Osteocyte (in vitro differentiated cells): ENCODE data around the gene DOLK. TPM values are rescaled to one million over a fixed set of nuclear protein-coding genes. Genes with fewer than 3 reads are reported as not detected.
A peak's percentile ranks its signal among the peaks of the same experiment; 100 is the strongest.

Experiments
- DNase-seq: peaks from one replicate; pipeline ENCODE4 v3.0.0; 2021; ENCODE audit warnings: mixed read lengths; ENCODE audit not compliant: unreplicated experiment; ENCODE audit errors: extremely low spot score
- H3K27ac Mint-ChIP-seq: one replicate; pipeline ENCODE4 v1.8.0; 2021; ENCODE audit warnings: mild to moderate bottlenecking, mixed read lengths; ENCODE audit not compliant: unreplicated experiment
- H3K27me3 Mint-ChIP-seq: one replicate; pipeline ENCODE4 v1.8.0; 2021; ENCODE audit warnings: mixed read lengths; ENCODE audit not compliant: unreplicated experiment
- H3K36me3 Mint-ChIP-seq: one replicate; pipeline ENCODE4 v1.8.0; 2021; ENCODE audit warnings: mixed read lengths; ENCODE audit not compliant: unreplicated experiment
- H3K4me1 Mint-ChIP-seq: one replicate; pipeline ENCODE4 v1.8.0; 2021; ENCODE audit warnings: mixed read lengths; ENCODE audit not compliant: unreplicated experiment
- H3K4me3 Mint-ChIP-seq: one replicate; pipeline ENCODE4 v1.8.0; 2021; ENCODE audit warnings: mild to moderate bottlenecking, moderate library complexity, mixed read lengths; ENCODE audit not compliant: unreplicated experiment
- H3K9me3 Mint-ChIP-seq: one replicate; pipeline ENCODE4 v1.8.0; 2021; ENCODE audit warnings: mixed read lengths; ENCODE audit not compliant: unreplicated experiment
- total RNA-seq: library from RNA; stranded (reverse); gene quantifications from 2 replicates; pipeline ENCODE4 v1.2.1, GENCODE V29; 2021
- TF ChIP-seq, protein P1 (sequence below): fragments of 200-600 bp; sonication (generic); IDR thresholded peaks from 2 replicates; pipeline ENCODE4 v1.5.0; 2021; ENCODE audit warnings: antibody characterized with exemption, mild to moderate bottlenecking, moderate library complexity

DOLK gene
- total RNA-seq, 1 donor from 2014 or later, result 27.4 TPM

- Mint-ChIP-seq H3K27ac (no peak overlapping the region), H3K9me3 (no peaks in the 10 kb centered on the region), H3K27me3 (no peaks in the 10 kb centered on the region), H3K4me1 (peaks cover 31% of the 10 kb centered on the region), H3K4me3 (no peak overlapping the region), H3K36me3 (peaks cover 16% of the 10 kb centered on the region)
- TF ChIP-seq, protein P1, sequence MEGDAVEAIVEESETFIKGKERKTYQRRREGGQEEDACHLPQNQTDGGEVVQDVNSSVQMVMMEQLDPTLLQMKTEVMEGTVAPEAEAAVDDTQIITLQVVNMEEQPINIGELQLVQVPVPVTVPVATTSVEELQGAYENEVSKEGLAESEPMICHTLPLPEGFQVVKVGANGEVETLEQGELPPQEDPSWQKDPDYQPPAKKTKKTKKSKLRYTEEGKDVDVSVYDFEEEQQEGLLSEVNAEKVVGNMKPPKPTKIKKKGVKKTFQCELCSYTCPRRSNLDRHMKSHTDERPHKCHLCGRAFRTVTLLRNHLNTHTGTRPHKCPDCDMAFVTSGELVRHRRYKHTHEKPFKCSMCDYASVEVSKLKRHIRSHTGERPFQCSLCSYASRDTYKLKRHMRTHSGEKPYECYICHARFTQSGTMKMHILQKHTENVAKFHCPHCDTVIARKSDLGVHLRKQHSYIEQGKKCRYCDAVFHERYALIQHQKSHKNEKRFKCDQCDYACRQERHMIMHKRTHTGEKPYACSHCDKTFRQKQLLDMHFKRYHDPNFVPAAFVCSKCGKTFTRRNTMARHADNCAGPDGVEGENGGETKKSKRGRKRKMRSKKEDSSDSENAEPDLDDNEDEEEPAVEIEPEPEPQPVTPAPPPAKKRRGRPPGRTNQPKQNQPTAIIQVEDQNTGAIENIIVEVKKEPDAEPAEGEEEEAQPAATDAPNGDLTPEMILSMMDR, result no peak
- DNase-seq, result no peak
Measured at GRCh38 chr9:128919402-128920089, 27.9 kb downstream of the DOLK start.

DNA sequence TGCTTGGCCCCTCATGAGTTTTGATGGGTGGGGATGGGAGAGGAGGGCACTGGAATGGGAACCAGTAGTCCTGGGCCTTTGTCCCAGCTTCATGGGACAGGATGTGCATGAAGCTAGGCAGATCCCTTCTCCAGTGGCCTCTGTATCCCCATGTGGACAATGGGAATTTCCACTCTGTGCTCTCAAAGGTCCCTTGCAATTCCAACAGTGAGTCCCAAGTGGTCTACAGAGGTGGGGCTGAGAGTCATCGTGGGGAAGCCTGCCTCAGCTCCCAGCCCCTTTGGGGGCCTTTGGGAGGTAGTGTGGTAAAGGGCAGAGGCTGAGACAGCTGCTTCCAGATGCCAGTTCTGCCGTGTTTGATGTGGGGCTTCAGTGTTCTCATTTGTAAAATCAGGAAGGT lies 28.5 kb downstream of the DOLK start:
- no peak overlapping the region for H3K4me3 Mint-ChIP-seq
- no peak for DNase-seq
- TF ChIP-seq, protein P1, result no peak
- H3K9me3 Mint-ChIP-seq, result no peaks in the 10 kb centered on the region
- H3K27ac Mint-ChIP-seq, result no peak overlapping the region
- peaks cover 31% of the 10 kb centered on the region for H3K4me1 Mint-ChIP-seq
- peaks cover 16% of the 10 kb centered on the region for H3K36me3 Mint-ChIP-seq
- no peaks in the 10 kb centered on the region for H3K27me3 Mint-ChIP-seq

- Mint-ChIP-seq H3K4me1 (peaks cover 44% of the 10 kb centered on the region), H3K27me3 (no peaks in the 10 kb centered on the region), H3K27ac (peak overlapping the region; percentile 63), H3K4me3 (no peak overlapping the region), H3K36me3 (peaks cover 16% of the 10 kb centered on the region), H3K9me3 (no peaks in the 10 kb centered on the region)
- DNase-seq, result no peak
- TF ChIP-seq, protein P1, result no peak
Measured at GRCh38 chr9:128917151-128917849, 30.1 kb downstream of the DOLK start.

- TF ChIP-seq, protein P1, result no peak
- DNase-seq, result no peak
- Mint-ChIP-seq H3K4me1 (peaks cover 46% of the 10 kb centered on the region), H3K36me3 (peaks cover 16% of the 10 kb centered on the region), H3K27ac (peak overlapping the region; percentile 63), H3K27me3 (no peaks in the 10 kb centered on the region), H3K4me3 (no peak overlapping the region), H3K9me3 (no peaks in the 10 kb centered on the region)
Measured at GRCh38 chr9:128916745-128917144, 30.7 kb downstream of the DOLK start.

DNA sequence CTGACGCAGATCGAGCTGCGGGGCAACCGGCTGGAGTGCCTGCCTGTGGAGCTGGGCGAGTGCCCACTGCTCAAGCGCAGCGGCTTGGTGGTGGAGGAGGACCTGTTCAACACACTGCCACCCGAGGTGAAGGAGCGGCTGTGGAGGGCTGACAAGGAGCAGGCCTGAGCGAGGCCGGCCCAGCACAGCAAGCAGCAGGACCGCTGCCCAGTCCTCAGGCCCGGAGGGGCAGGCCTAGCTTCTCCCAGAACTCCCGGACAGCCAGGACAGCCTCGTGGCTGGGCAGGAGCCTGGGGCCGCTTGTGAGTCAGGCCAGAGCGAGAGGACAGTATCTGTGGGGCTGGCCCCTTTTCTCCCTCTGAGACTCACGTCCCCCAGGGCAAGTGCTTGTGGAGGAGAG lies 31.2 kb downstream of the DOLK start:
- TF ChIP-seq, protein P1, result no peak
- Mint-ChIP-seq H3K4me1 (peaks cover 48% of the 10 kb centered on the region), H3K36me3 (peaks cover 16% of the 10 kb centered on the region), H3K27ac (peak overlapping the region; percentile 36), H3K27me3 (no peaks in the 10 kb centered on the region), H3K4me3 (no peak overlapping the region), H3K9me3 (no peaks in the 10 kb centered on the region)
- DNase-seq, result no peak
